Measurements from ENCODE around the gene ZNF423. TPM values are rescaled to one million over a fixed set of nuclear protein-coding genes. Genes with fewer than 3 reads are reported as not detected.

Gene ZNF423
- total RNA-seq, 2 experiments from 2014 or later: not detected

- no peak for DNase-seq
- no peaks in the 10 kb centered on the region for H3K27me3 Mint-ChIP-seq (ENCODE audit: low read depth)
- H3K4me3 Mint-ChIP-seq: no peak overlapping the region
- ATAC-seq: no peak
- ChIA-PET CTCF (no interaction called here), POLR2A (no interaction called here)
- H3K4me1 Mint-ChIP-seq (ENCODE audit: low read depth): no peaks in the 10 kb centered on the region
- no peak overlapping the region for H3K27ac Mint-ChIP-seq
- H3K9me3 Mint-ChIP-seq (ENCODE audit: insufficient read depth): no peaks in the 10 kb centered on the region
- H3K36me3 Mint-ChIP-seq (ENCODE audit: low read depth): no peaks in the 10 kb centered on the region
Observed at GRCh38 chr16:49638673-49639610, 217.0 kb downstream of the ZNF423 start.

- ATAC-seq (no peak), DNase-seq (no peak)
- H3K27ac Mint-ChIP-seq: no peak overlapping the region
- H3K4me3 Mint-ChIP-seq: no peak overlapping the region
- H3K4me1 Mint-ChIP-seq (ENCODE audit: low read depth): no peaks in the 10 kb centered on the region
- H3K36me3 Mint-ChIP-seq (ENCODE audit: low read depth): no peaks in the 10 kb centered on the region
- H3K27me3 Mint-ChIP-seq (ENCODE audit: low read depth): no peaks in the 10 kb centered on the region
- ChIA-PET CTCF (no interaction called here), POLR2A (no interaction called here)
- H3K9me3 Mint-ChIP-seq (ENCODE audit: insufficient read depth): no peaks in the 10 kb centered on the region
Observed at GRCh38 chr16:49637933-49638672, 217.8 kb downstream of the ZNF423 start.

DNA sequence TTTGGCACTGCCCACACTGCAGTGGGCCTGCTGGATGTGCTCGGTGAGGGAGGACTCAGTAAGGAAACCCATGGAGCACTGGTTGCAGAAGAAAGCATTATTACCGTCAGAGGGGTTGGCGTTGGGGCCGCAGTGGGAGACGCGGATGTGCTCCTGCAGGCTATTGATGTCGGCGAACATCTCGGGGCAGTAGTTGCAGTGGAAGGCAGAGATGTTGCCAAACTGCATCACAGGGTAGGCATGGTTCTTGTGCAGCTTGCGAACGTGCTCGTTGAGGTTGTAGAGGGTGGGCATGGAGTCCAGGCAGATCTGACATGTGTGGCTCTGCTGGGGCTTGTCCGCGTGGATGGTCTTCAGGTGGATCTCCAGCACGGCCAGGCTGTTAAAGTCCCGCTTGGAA is 218.4 kb downstream of the ZNF423 start:
- no peaks in the 10 kb centered on the region for H3K27me3 Mint-ChIP-seq (ENCODE audit: low read depth)
- H3K36me3 Mint-ChIP-seq (ENCODE audit: low read depth): no peaks in the 10 kb centered on the region
- ChIA-PET POLR2A (no interaction called here), CTCF (no interaction called here)
- no peak overlapping the region for H3K27ac Mint-ChIP-seq
- no peak for ATAC-seq
- H3K9me3 Mint-ChIP-seq (ENCODE audit: insufficient read depth): no peaks in the 10 kb centered on the region
- H3K4me3 Mint-ChIP-seq: no peak overlapping the region
- DNase-seq: no peak
- no peaks in the 10 kb centered on the region for H3K4me1 Mint-ChIP-seq (ENCODE audit: low read depth)

- H3K27me3 Mint-ChIP-seq (ENCODE audit: low read depth): no peaks in the 10 kb centered on the region
- no peak overlapping the region for H3K4me3 Mint-ChIP-seq
- no peaks in the 10 kb centered on the region for H3K36me3 Mint-ChIP-seq (ENCODE audit: low read depth)
- POLR2A ChIA-PET: no interaction called here
- CTCF ChIA-PET: no interaction called here
- no peak overlapping the region for H3K27ac Mint-ChIP-seq
- no peaks in the 10 kb centered on the region for H3K9me3 Mint-ChIP-seq (ENCODE audit: insufficient read depth)
- no peaks in the 10 kb centered on the region for H3K4me1 Mint-ChIP-seq (ENCODE audit: low read depth)
- ATAC-seq: no peak
- DNase-seq: no peak
Observed at GRCh38 chr16:49636608-49637007, 219.3 kb downstream of the ZNF423 start.

DNA sequence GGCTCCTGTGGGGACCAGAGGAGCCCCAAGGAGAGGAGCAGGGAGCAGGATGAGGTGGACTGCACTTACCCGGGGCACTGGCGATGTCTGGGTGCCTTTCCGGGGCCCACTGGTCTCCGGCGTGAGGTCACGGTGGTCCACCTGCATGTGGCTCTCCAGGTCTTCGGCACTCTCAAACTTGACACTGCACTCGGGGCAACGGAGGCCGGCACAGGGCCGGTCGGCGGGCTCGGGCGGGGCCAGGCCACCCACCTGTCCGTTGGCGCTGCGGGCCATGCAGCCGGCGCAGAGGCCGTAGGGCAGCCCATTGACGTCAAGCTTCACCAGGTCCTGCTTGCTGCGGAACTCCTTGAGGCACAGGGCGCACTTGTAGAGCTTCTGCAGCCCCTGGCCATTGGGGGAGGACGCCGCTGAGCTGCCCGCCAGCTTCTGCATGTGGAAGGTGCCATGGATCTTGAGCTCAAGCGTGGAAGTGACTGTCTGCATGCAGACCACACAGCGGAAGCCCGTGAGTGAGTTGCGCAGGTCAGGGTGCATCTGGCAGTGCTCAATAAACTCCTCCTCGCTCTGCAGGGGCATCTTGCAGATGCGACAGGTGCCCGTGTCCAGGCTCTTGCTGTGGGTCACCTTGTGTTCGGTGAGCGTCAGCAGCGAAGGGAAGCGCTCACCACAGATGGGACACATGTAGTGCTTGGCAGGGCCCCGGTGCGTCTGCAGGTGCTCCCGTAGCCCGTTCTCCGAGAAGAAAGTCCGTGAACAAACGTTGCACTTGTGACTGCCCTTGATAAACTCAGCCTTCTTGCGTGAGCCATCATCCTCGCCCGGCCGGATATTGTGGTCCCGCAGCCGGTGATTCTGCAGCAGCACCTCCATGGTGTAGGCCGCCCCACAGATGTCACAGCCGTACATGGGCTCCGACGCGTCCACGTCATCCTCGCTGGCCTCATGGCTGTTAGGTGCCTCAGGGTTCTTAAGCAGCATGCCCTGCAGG is 220.0 kb downstream of the ZNF423 start:
- Mint-ChIP-seq H3K27me3 (ENCODE audit: low read depth) (no peaks in the 10 kb centered on the region), H3K4me3 (no peak overlapping the region), H3K9me3 (ENCODE audit: insufficient read depth) (no peaks in the 10 kb centered on the region), H3K4me1 (ENCODE audit: low read depth) (no peaks in the 10 kb centered on the region), H3K36me3 (ENCODE audit: low read depth) (no peaks in the 10 kb centered on the region), H3K27ac (no peak overlapping the region)
- ATAC-seq: no peak
- no peak for DNase-seq
- POLR2A ChIA-PET: no interaction called here
- CTCF ChIA-PET: no interaction called here

GRCh38 chr16:49635009-49635350 is 220.9 kb downstream of the ZNF423 start:
- DNase-seq (no peak), ATAC-seq (no peak)
- no peaks in the 10 kb centered on the region for H3K36me3 Mint-ChIP-seq (ENCODE audit: low read depth)
- no peak overlapping the region for H3K4me3 Mint-ChIP-seq
- POLR2A ChIA-PET: no interaction called here
- H3K9me3 Mint-ChIP-seq (ENCODE audit: insufficient read depth): no peaks in the 10 kb centered on the region
- CTCF ChIA-PET: no interaction called here
- no peaks in the 10 kb centered on the region for H3K4me1 Mint-ChIP-seq (ENCODE audit: low read depth)
- no peak overlapping the region for H3K27ac Mint-ChIP-seq
- no peaks in the 10 kb centered on the region for H3K27me3 Mint-ChIP-seq (ENCODE audit: low read depth)

- DNase-seq: no peak
- Mint-ChIP-seq H3K27ac (no peak overlapping the region), H3K4me3 (no peak overlapping the region), H3K9me3 (ENCODE audit: insufficient read depth) (no peaks in the 10 kb centered on the region), H3K27me3 (ENCODE audit: low read depth) (no peaks in the 10 kb centered on the region), H3K4me1 (ENCODE audit: low read depth) (no peaks in the 10 kb centered on the region), H3K36me3 (ENCODE audit: low read depth) (no peaks in the 10 kb centered on the region)
- POLR2A ChIA-PET: no interaction called here
- CTCF ChIA-PET: no interaction called here
- ATAC-seq: no peak
Observed at GRCh38 chr16:49634235-49635008, 221.5 kb downstream of the ZNF423 start.

DNA sequence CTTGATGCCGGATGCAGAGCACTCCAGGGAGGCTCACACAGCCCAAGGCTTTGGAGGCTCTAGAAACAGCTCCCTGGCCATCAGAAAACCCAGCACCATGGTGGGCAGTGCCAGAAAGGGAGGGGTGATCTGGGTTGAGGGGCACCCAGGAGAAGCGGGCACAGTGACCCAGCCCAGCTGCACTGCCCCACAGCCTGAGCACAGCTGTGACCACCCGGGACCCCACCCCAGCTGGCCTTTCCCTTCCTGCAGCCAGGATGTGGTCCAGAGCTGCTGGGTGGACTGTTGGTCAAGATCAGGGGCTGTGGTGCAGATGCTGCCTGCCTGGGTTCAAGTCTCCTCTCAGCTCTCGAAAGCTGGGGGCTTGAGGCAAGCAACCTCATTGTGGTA is 223.1 kb downstream of the ZNF423 start:
- Mint-ChIP-seq H3K4me1 (ENCODE audit: low read depth) (no peaks in the 10 kb centered on the region), H3K36me3 (ENCODE audit: low read depth) (no peaks in the 10 kb centered on the region), H3K4me3 (no peak overlapping the region), H3K27me3 (ENCODE audit: low read depth) (no peaks in the 10 kb centered on the region), H3K27ac (no peak overlapping the region), H3K9me3 (ENCODE audit: insufficient read depth) (no peaks in the 10 kb centered on the region)
- CTCF ChIA-PET: no interaction called here
- ATAC-seq: no peak
- DNase-seq: no peak
- POLR2A ChIA-PET: no interaction called here

DNA sequence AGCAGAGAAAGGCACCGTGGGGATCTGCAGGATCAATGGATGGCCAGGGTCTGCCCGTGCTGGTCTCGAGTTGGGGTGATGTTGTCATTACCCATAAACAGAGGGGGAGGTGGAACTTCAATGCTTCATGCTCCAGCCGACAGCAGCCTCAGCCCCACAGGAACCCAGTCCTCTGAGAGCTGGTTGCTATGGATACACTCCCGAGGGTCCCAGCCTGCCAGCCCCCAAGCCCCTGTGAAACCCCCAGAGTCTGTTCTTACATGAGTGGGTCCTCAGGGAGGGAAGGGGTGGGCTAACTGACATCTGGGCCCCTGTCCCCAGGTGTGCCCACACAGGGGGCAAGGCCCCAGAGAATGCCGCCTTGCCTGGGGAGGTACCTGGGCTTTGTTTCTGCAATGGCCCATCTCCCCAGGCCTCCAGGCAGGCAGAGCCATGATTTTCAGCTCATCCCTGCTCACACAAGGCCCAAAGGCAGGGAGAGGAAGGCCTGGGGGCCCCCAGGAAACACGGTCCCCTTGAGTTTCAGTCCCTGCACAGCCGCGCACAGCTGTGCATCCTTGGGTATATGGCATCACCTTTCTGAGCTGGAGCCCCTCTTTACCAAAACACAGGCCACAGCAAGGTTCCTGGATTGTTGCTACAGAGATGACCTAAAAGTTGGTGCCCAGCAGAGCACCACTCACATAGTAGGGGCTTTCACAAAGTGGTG is 223.7 kb downstream of the ZNF423 start:
- ATAC-seq: no peak

GRCh38 chr16:49631187-49632041 is 224.5 kb downstream of the ZNF423 start:
- Mint-ChIP-seq H3K9me3 (ENCODE audit: insufficient read depth) (no peaks in the 10 kb centered on the region), H3K4me1 (ENCODE audit: low read depth) (no peaks in the 10 kb centered on the region), H3K4me3 (no peak overlapping the region), H3K36me3 (ENCODE audit: low read depth) (no peaks in the 10 kb centered on the region), H3K27ac (no peak overlapping the region), H3K27me3 (ENCODE audit: low read depth) (no peaks in the 10 kb centered on the region)
- no peak for ATAC-seq
- DNase-seq: no peak
- ChIA-PET POLR2A (no interaction called here), CTCF (no interaction called here)

More for the DNA sequence above, 223.7 kb downstream of the ZNF423 start:
- Mint-ChIP-seq H3K9me3 (ENCODE audit: insufficient read depth) (no peaks in the 10 kb centered on the region), H3K36me3 (ENCODE audit: low read depth) (no peaks in the 10 kb centered on the region), H3K27me3 (ENCODE audit: low read depth) (no peaks in the 10 kb centered on the region), H3K4me1 (ENCODE audit: low read depth) (no peaks in the 10 kb centered on the region), H3K4me3 (no peak overlapping the region), H3K27ac (no peak overlapping the region)
- no peak for DNase-seq
- CTCF ChIA-PET: no interaction called here
- POLR2A ChIA-PET: no interaction called here

Measured in activated CD8-positive, alpha-beta T cell treated with anti-CD3 and anti-CD28 coated beads, Interleukin-2, amount 10 ng/mL, durations not matched to agents 7 days and 5 days (primary cell).